GM21576 (cell line): Measurements from ENCODE around the gene FOXN3.

Experiments
- ATAC-seq: cut with Tn5 transposase; IDR thresholded peaks from one replicate; pipeline ENCODE4 v1.9.1; 2021; ENCODE audit warnings: mild to moderate bottlenecking, moderate library complexity; ENCODE audit not compliant: unreplicated experiment

Gene FOXN3

GRCh38 chr14:89340200-89341181, 76.5 kb downstream of the FOXN3 start:
- no peak for ATAC-seq

DNA sequence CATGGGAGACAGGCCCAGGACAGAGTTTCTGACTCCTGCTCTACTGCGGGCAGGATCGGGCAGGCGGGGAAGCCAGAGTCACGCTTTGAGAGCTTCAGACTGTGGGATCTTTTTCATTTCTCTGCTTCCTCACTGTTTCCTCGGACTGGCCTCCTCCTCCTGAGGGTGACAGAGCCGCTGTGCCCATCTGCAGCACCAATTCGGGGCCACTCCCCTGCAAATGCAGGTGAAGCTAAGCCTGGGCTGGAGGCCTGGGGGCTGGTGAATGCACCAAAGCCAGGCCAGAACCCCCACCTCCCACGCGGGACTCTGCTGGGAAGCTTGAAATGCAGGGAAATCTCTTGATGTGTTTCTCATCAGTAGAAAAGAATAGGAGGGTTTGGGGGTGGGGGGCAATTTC, 77.5 kb downstream of the FOXN3 start:
- ATAC-seq = no peak

DNA sequence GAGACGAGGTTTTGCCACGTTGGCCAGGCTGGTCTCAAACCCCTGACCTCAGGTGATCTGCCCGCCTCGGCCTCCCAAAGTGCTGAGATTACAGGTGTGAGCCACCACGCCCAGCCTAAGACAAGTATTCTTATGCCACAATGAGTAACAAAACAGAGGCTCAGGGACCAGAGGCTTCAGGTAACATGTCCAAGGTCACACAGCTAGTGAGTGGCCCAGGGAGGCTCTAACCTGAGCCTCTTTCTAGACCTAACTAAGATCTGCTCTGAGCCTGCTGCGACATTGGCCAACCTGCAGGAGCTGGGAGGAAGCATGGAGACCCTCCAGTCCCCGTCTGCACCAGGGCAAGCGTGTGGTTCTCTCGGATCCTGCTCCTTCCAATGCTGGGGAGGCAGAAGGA, 77.9 kb downstream of the FOXN3 start:
- no peak for ATAC-seq

DNA sequence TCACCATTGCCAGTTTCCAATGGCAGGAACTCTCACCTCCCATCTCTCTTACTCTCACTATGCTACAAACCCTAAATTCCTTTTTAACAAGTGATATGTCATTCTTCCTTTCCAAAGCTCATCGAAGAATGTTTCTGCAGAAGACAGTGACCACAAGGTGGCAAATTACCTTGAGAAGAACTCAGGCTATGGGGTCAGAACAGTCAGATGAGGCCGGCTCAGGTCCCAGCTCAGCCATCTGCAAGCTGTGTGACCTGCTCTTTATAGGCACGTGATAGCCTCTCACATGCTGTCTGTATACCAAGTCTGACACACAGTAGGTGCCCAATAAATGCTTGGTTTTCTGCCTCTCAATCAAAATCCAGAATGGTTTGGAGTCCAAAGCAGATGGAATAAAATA, 80.7 kb downstream of the FOXN3 start:
- ATAC-seq = no peak

DNA sequence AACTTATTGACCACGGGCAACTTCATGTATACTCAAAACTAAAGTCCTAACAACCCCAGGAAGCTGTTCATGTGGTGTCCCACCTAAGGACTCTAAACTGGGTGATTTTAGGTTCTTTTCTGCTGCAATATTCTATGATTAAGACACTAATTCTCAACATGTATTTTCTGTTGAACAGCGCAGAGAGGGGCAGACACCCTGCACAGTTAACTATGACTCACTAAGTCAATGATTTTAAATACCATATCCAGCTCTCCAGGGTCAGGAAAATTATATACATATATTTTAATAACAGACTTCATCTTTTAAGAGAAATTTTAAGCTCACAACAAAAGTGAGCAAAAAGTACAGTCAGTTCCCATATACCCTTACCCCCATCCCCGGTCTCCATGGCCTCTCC, 85.0 kb downstream of the FOXN3 start:
- ATAC-seq = no peak

DNA sequence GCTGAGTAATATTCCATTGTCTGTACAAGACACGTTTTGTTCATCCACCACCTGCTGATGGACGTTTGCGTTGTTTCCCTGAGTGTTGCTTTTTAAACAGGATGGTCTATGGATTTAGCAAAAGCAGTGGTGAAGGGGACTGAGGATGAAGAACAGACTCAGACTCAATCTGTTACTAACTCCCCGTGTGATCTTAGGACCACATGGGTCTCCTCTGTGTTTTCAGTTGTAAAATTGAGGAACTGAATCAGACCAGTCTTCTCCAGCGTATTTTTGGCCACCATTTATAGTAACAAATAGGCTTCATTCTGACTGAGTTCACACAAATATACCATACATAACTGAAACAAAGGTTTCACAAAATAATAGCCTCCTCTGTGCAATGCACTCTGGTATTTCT, 85.6 kb downstream of the FOXN3 start:
- ATAC-seq = peak; percentile 82

- ATAC-seq = no peak
Observed at GRCh38 chr14:89330236-89331002, 86.6 kb downstream of the FOXN3 start.

GRCh38 chr14:89327771-89328212, 89.2 kb downstream of the FOXN3 start:
- ATAC-seq = no peak

GRCh38 chr14:89325959-89326358, 91.1 kb downstream of the FOXN3 start:
- no peak for ATAC-seq

DNA sequence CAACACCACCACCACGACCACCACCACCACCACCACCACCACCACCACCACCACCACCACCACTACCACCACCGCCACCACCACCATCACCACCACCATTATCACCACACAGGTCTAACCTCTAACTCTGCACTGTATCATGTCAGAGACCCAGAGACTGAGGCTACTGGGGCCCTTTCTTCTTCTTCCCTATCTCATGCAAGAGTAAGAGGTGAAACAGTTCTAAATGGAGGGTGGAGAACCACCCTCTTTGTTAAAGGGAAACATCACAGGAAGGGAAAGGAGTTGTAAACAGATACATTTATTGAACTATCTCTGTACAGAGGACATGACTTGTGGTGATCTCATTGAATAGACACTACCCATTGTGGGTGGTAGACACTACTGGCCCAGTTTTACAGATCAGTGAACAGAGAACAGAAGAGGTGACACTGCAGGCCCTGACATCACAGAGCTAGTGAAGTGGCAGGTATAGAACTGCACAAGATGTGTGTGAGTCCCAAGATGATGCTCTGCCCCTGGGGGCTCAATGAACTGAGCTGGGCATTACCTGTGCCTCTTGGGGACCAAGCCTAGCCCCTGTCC, 91.6 kb downstream of the FOXN3 start:
- no peak for ATAC-seq

GRCh38 chr14:89324501-89325298, 92.3 kb downstream of the FOXN3 start:
- ATAC-seq = peak; percentile 75

DNA sequence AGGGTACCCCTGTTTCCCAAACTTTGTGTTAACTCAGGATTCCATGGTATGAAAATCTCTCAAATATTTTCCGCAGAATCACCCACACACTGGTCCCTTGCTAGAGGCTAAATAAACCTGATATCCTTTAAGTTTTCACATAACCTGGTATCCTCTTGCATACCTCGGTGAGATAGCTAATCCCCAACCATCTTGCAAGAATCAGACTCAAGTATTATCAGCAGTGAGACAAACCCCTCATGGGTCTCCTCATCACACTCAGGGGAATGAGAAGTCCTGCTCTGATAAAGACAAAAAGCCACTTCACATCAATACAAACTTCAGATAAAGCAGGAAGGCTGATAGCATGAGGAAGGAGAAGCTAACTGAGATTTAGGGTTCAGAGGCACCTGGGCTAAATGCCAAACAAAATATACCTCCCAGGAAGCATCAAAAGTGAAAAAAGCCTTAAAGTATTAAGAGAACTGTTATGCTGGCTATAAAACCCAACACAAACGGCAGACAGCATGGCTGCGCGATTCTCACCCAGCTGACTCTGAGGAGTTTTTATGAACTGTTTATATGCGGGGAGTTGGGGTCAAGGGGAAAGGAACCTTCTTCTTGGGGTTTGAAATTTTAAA, 96.5 kb downstream of the FOXN3 start:
- ATAC-seq = no peak

DNA sequence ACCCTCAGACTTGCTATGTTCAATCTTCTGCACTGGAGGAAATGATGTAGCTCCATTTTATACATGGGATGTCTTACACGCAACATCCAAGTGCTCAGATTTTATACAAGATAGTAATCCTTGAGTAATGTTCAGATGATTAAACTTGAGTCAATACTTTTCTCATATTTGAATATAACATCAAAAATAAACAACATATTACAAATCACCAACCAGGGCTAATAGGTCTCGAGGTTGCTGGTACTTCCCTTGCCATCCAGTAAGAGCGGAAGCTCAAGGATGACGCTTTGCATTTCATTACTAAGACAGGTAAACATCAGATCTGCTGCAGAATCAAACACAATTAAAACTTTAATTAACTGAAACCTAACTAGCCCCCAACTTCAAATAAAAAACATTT, 97.3 kb downstream of the FOXN3 start:
- no peak for ATAC-seq

DNA sequence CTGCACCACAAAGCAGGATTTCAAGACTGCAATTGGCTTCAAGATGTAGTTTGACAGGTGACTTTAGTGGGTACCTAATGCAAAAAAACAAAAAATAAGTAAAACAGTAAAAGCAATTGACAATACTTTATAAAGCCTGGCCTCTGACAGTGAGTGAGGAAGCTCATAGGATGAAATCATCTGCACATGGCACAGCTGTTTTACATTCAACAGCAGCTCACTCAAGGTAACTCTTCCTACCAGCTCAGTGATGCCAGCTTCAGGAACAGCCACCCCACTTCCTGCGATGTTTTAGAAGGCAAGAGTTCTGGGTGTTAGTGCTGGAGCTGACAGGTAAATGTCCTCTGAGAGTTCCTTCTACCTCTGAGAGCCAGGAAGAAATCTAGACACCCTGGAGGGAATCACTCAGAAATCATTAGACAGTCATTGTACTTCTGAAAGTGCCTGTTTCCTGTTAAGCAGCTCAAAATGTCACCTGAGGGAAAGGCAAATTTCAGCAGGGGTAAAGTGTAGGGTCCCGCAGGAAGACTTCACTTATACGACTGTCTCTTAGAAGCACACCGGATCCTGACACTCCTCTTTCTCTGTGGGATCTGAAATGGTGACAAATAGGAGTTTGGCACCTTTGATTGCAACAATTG, 99.9 kb downstream of the FOXN3 start:
- ATAC-seq = peak; percentile 83

- ATAC-seq = no peak
Observed at GRCh38 chr14:89315493-89316470, 101.3 kb downstream of the FOXN3 start.

- ATAC-seq = no peak
Observed at GRCh38 chr14:89314274-89314673, 102.8 kb downstream of the FOXN3 start.

DNA sequence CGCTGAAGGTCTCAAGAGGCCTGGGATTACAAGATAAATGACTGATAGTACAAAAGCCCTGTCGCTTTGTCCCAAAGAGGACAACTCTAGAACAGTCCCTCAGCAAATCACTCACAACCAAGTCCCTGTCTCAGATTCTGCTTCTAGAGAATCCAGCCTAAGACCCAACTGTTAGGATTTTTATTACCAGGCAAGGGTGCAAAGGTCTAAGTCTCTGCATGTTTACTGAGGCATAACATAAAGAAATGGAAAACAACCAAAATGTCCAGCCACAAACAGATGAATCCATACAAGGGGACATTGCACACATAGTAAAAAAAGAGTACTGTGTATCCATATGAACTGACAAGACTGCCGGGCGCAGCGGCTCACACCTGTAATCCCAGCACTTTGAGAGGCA, 104.1 kb downstream of the FOXN3 start:
- ATAC-seq = no peak

GRCh38 chr14:89310211-89310610, 106.8 kb downstream of the FOXN3 start:
- no peak for ATAC-seq
